CD8-positive, alpha-beta memory T cell (primary cell): ENCODE data around the gene HNF4A. TPM values are rescaled to one million over a fixed set of nuclear protein-coding genes. Genes with fewer than 3 reads are reported as not detected.

Experiments
- CTCF ChIA-PET: fragments of 350-600 bp; sonication (Branson Sonifier 250); formaldehyde crosslinking; loops from one replicate; lab custom pipeline; 2021; ENCODE audit warnings: antibody characterized with exemption; lab: Charles Lee
- POLR2A ChIA-PET: fragments of 350-600 bp; sonication (Branson Sonifier 250); formaldehyde crosslinking; loops from one replicate; lab custom pipeline; 2021; ENCODE audit warnings: antibody characterized with exemption; lab: Charles Lee
- DNase-seq, 5 donors: peaks; one replicate each; pipeline versions ENCODE4 v3.0.0 to v3.0.0-alpha.2; 2020 to 2022; ENCODE audit warnings: mixed read lengths in 1 of 5
- H3K27ac ChIP-seq: one replicate; pipeline ENCODE4 v1.7.0; 2013; ENCODE audit warnings: low read depth, mild to moderate bottlenecking, low read length, moderate library complexity
- H3K27me3 ChIP-seq: 2 replicates; pipeline ENCODE4 v1.7.0; 2013; ENCODE audit warnings: low read length, mild to moderate bottlenecking; ENCODE audit not compliant: insufficient read depth, poor library complexity, severe bottlenecking
- H3K36me3 ChIP-seq: 2 replicates; pipeline ENCODE4 v1.7.0; 2013; ENCODE audit warnings: mild to moderate bottlenecking, low read length, moderate library complexity; ENCODE audit not compliant: insufficient read depth
- H3K4me1 ChIP-seq: 2 replicates; pipeline ENCODE4 v1.7.0; 2013; ENCODE audit warnings: mild to moderate bottlenecking, low read length, moderate library complexity; ENCODE audit not compliant: insufficient read depth
- H3K4me3 ChIP-seq: 2 replicates; pipeline ENCODE4 v1.7.0; 2013; ENCODE audit warnings: mild to moderate bottlenecking, low read length
- H3K9me3 ChIP-seq: 2 replicates; pipeline ENCODE4 v1.7.0; 2013; ENCODE audit warnings: mild to moderate bottlenecking, low read length
- H3K27ac Mint-ChIP-seq, 8 donors: one replicate each; pipeline ENCODE4 v1.8.0; 2020 to 2021; ENCODE audit warnings: mixed read lengths in 8 of 8, mild to moderate bottlenecking in 6 of 8, inconsistent platforms in 3 of 8, moderate library complexity in 3 of 8
- H3K27me3 Mint-ChIP-seq, 2 donors: one replicate each; pipeline ENCODE4 v1.8.0; 2020 to 2021; ENCODE audit warnings: mixed read lengths in 2 of 2, mild to moderate bottlenecking in 1 of 2, moderate library complexity in 1 of 2
- H3K36me3 Mint-ChIP-seq, 3 donors: one replicate each; pipeline ENCODE4 v1.8.0; 2020 to 2021; ENCODE audit warnings: mixed read lengths in 3 of 3, inconsistent platforms in 1 of 3, mild to moderate bottlenecking in 1 of 3
- H3K4me1 Mint-ChIP-seq, 3 donors: one replicate each; pipeline ENCODE4 v1.8.0; 2020 to 2021; ENCODE audit warnings: mixed read lengths in 3 of 3, inconsistent platforms in 1 of 3, mild to moderate bottlenecking in 1 of 3
- H3K4me3 Mint-ChIP-seq, 7 donors: one replicate each; pipeline ENCODE4 v1.8.0; 2020 to 2021; ENCODE audit warnings: mixed read lengths in 7 of 7, mild to moderate bottlenecking in 6 of 7, moderate library complexity in 4 of 7, inconsistent platforms in 2 of 7
- H3K9me3 Mint-ChIP-seq, 5 donors: one replicate each; pipeline ENCODE4 v1.8.0; 2020 to 2022; ENCODE audit warnings: mixed read lengths in 5 of 5, mild to moderate bottlenecking in 3 of 5, moderate library complexity in 2 of 5, inconsistent platforms in 1 of 5
- polyA plus RNA-seq: library from polyadenylated mRNA; unstranded; fragments of 300-500 nt; fragmentation: Illumina TruSeq; gene quantifications from one replicate; pipeline ENCODE4 v1.2.3, GENCODE V29; 2021
- total RNA-seq, 2 experiments: library from RNA; stranded (reverse); gene quantifications; one replicate each; pipeline ENCODE4 v1.2.3, GENCODE V29; 2021

The HNF4A gene
- total and polyA plus RNA-seq, 3 experiments from 2014 or later = not detected

DNA sequence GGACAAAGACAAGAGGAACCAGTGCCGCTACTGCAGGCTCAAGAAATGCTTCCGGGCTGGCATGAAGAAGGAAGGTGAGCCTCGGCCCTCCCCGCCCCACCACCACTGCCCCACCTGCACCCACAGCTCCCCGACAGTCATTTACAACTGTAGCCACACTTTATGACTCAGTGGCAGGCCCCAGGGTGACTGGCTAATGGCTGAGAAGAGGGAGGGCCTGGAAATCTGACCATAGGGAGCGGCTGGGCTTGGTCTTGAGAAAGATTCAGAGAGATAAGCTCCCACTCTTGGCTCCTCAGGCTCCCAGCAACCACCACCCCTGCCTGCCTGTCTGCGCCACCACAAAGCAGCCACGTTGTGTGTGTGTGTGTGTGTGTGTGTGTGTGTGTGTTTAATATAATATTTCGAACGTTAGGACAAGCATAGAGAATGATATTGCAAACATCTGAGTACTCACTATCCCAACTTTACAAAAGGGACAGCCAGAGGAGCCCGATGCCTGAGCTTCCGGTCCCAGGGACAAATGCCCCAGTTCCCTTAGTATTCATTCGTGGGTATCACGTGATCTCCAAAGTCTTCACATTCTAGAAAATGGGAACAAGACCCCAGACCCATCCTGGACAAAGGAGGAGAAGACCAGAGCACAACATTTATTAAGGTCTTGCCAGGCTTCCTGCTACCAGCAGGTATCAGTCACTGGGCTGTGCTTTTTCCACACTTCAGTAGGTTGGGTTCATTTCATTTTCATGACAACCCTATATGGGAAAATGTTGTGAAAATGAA lies 52.1 kb downstream of the HNF4A start:
- Histone ChIP-seq H3K4me3 (no peak overlapping the region), H3K9me3 (no peaks in the 10 kb centered on the region), H3K27ac (no peak overlapping the region), H3K27me3 (no peaks in the 10 kb centered on the region), H3K36me3 (no peaks in the 10 kb centered on the region), H3K4me1 (no peaks in the 10 kb centered on the region)
- no peaks in the 10 kb centered on the region for H3K36me3 Mint-ChIP-seq
- DNase-seq = no peak
- CTCF ChIA-PET = interaction anchor here (0.8 kb wide), 1 partner anchor 202 kb away, joined by 3 read pairs; no protein-coding TSS in a partner anchor
- H3K27ac Mint-ChIP-seq = no peak overlapping the region
- H3K4me3 Mint-ChIP-seq = no peak overlapping the region
- H3K4me1 Mint-ChIP-seq = no peaks in the 10 kb centered on the region
- peaks cover 6 to 13% of the 10 kb centered on the region in 2 donors for H3K27me3 Mint-ChIP-seq
- POLR2A ChIA-PET = interaction anchor here (0.5 kb wide), 1 partner anchor 516 kb away, joined by 5 read pairs; no protein-coding TSS in a partner anchor
- H3K9me3 Mint-ChIP-seq = no peaks in the 10 kb centered on the region

DNA sequence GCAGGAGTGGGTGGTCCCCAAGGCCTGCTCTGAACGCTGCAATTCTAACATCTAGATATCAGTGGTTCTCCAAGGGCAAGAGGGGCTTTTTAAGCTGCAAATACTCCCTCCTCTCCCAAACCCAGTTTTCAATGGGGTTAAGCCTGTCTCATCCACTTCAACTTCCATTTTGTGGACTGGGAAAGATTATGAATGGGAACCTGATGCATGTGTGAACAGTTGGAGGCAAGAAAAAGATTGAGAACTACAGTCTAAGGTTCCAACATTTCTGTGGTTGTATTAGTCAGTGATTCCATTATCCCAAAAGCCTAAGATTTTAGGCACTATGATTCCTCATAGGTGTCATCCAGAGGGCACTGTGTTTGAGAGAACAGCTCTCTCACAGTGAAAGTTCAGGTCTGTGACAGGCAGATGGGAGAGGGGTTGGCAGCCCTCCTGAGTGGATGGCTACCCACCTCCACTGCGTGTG lies 53.7 kb downstream of the HNF4A start:
- Mint-ChIP-seq H3K9me3 (no peaks in the 10 kb centered on the region), H3K27ac (no peak overlapping the region), H3K4me3 (no peak overlapping the region), H3K4me1 (no peaks in the 10 kb centered on the region), H3K27me3 (peaks cover 6 to 18% of the 10 kb centered on the region in 2 donors), H3K36me3 (no peaks in the 10 kb centered on the region)
- ChIA-PET POLR2A (no interaction called here), CTCF (no interaction called here)
- Histone ChIP-seq H3K9me3 (no peaks in the 10 kb centered on the region), H3K4me1 (no peaks in the 10 kb centered on the region), H3K27ac (no peak overlapping the region), H3K4me3 (no peak overlapping the region), H3K27me3 (no peaks in the 10 kb centered on the region), H3K36me3 (no peaks in the 10 kb centered on the region)
- DNase-seq = no peak

DNA sequence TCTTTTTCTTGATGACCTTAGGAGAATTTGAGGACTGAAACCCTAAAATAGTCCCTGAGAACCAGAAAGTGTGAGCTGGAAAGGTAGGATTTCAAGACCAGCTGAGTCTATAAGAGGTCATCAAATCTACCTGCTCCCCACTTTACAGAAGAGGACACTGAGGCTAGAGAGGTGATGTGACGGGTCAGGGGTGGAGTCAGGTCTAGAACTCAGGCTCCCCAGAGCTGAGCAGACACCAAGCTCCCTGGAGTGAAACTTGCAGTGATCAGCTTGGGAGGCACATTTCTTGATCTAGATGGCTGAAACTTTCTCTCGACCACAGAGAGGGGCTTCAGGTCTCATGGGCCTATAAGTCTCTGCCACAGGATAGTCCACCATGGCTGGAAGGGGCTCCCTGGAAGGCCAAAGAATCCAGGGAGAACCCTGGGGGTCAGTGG lies 55.1 kb downstream of the HNF4A start:
- DNase-seq = no peak
- no peaks in the 10 kb centered on the region for H3K9me3 Mint-ChIP-seq
- no peaks in the 10 kb centered on the region for H3K27me3 ChIP-seq
- no peaks in the 10 kb centered on the region for H3K36me3 ChIP-seq
- H3K36me3 Mint-ChIP-seq = no peaks in the 10 kb centered on the region
- no peaks in the 10 kb centered on the region for H3K9me3 ChIP-seq
- H3K4me1 Mint-ChIP-seq = no peaks in the 10 kb centered on the region
- no peak overlapping the region for H3K27ac Mint-ChIP-seq
- ChIA-PET CTCF (no interaction called here), POLR2A (no interaction called here)
- no peaks in the 10 kb centered on the region for H3K4me1 ChIP-seq
- H3K27me3 Mint-ChIP-seq = peaks cover 6 to 28% of the 10 kb centered on the region in 2 donors
- no peak overlapping the region for H3K4me3 ChIP-seq
- no peak overlapping the region for H3K27ac ChIP-seq
- no peak overlapping the region for H3K4me3 Mint-ChIP-seq

DNA sequence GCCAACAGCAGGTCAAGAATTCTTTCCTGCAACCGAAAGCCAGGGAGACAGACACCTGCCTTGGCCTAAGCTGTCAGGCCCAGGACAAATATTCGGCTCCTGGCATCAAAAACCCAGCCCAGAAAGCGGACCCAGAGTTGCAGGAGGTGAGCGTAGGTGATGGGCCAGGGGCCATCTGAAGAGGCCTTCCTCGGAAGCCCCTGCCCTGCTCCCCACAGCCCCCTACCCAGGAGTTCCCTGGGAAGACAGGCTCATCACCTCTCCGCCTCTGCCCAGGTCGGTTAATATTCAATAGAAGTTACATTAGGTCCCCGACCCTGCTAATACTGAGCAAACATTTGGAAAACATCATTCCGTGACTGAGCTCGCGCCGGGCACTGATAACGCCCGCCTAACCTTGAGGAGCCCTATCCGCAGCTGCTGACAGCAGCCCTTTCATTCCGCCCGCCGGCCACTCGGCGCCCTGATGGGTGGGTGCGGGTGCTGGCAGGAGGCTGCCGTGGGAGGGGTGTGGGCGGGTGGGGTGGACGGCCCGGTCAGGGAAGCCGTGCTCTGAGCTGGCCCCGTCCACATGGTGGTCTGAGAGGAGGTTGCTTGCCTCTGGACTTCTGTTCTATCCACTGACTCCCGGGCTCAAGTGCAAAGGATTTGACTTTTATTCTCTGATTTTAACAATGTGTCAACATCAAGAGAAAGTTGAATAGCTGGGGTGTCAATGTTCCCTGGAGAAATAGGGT lies 55.7 kb downstream of the HNF4A start:
- POLR2A ChIA-PET = no interaction called here
- H3K4me3 Mint-ChIP-seq = peak overlapping the region in 1 of 7 donors; percentile 54
- no peaks in the 10 kb centered on the region for H3K36me3 Mint-ChIP-seq
- no peaks in the 10 kb centered on the region for H3K4me1 Mint-ChIP-seq
- no peaks in the 10 kb centered on the region for H3K27me3 ChIP-seq
- no peaks in the 10 kb centered on the region for H3K36me3 ChIP-seq
- no peaks in the 10 kb centered on the region for H3K9me3 ChIP-seq
- H3K27ac ChIP-seq = no peak overlapping the region
- H3K27me3 Mint-ChIP-seq = peaks cover 6 to 32% of the 10 kb centered on the region in 2 donors
- no peak for DNase-seq
- no peaks in the 10 kb centered on the region for H3K9me3 Mint-ChIP-seq
- no peak overlapping the region for H3K4me3 ChIP-seq
- CTCF ChIA-PET = no interaction called here
- no peak overlapping the region for H3K27ac Mint-ChIP-seq
- H3K4me1 ChIP-seq = no peaks in the 10 kb centered on the region

DNA sequence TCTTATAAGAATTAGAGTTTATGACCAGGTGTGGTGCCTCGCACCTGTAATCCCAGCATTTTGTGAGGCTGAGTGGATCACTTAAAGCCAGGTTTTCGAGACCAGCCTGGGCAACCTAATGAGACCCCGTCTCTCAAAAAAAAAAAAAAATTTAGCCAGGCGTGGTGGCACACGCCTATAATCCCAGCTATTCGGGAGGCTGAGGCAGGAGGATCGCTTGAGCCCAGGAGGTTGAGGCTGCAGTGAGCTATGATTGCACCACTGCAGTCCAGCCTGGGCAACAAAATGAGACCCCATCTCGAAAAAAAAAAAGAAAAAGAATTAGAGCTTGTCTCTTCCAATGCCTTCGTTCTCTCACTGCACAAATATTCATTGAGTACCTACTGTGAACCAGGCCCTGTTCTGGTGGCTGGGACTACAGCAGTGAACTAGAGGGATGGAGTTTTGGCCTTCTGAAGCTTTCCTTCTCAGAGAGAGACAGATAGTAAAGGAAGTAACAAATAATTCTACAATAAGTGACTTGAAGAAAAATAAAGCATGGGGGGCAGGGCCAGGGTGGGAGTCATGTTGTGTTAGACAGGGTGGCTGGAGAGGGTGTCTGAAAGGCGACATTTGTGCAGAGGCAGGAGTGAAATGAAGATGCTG lies 56.4 kb downstream of the HNF4A start:
- POLR2A ChIA-PET = no interaction called here
- Mint-ChIP-seq H3K27me3 (peaks cover 6 to 32% of the 10 kb centered on the region in 2 donors), H3K4me3 (no peak overlapping the region), H3K27ac (no peak overlapping the region), H3K36me3 (no peaks in the 10 kb centered on the region), H3K9me3 (no peaks in the 10 kb centered on the region), H3K4me1 (no peaks in the 10 kb centered on the region)
- no peaks in the 10 kb centered on the region for H3K27me3 ChIP-seq
- H3K36me3 ChIP-seq = no peaks in the 10 kb centered on the region
- DNase-seq = no peak
- H3K4me1 ChIP-seq = no peaks in the 10 kb centered on the region
- no peak overlapping the region for H3K4me3 ChIP-seq
- H3K9me3 ChIP-seq = no peaks in the 10 kb centered on the region
- H3K27ac ChIP-seq = no peak overlapping the region
- CTCF ChIA-PET = no interaction called here

DNA sequence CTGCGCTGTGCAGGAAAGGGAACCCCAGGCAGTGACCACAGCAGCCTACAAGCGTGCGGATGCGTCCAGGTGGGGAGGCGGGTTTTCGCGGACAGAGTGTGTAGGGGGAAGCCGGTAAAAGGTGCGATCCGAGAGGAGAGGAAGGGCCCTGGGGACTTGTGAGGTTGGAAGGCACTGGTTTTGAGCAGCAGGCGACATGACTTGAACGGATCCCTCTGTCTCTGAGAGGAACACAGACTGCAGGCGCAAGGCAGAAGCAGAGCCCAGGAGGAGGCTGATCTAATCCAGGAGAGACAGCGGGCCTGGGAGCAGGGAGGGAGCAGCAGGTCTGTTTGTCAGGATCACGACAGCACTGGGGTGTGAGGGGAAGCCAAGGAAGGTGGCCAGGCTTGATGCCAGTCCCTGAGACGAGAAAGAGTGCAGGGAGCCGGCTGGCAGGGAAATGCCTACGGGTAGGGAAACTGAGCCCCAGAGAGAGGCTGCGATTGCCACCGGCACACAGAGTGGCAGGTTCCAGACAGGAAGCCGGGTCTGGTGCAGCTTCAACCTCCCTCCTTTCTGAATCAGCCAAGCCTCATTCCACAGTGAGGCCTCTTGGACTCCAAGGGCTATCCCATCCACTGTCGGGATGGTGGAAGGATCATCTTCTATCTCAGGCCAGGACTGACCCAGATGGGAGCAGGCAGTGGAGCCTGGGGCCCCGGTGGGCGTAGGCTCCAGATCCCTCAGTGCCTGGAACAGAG lies 57.1 kb downstream of the HNF4A start:
- Mint-ChIP-seq H3K36me3 (no peaks in the 10 kb centered on the region), H3K4me3 (no peak overlapping the region), H3K4me1 (no peaks in the 10 kb centered on the region), H3K9me3 (no peaks in the 10 kb centered on the region), H3K27ac (no peak overlapping the region), H3K27me3 (peaks cover 6 to 32% of the 10 kb centered on the region in 2 donors)
- ChIA-PET CTCF (no interaction called here), POLR2A (no interaction called here)
- H3K27me3 ChIP-seq = no peaks in the 10 kb centered on the region
- H3K36me3 ChIP-seq = no peaks in the 10 kb centered on the region
- H3K9me3 ChIP-seq = no peaks in the 10 kb centered on the region
- no peaks in the 10 kb centered on the region for H3K4me1 ChIP-seq
- no peak for DNase-seq
- no peak overlapping the region for H3K4me3 ChIP-seq
- no peak overlapping the region for H3K27ac ChIP-seq

DNA sequence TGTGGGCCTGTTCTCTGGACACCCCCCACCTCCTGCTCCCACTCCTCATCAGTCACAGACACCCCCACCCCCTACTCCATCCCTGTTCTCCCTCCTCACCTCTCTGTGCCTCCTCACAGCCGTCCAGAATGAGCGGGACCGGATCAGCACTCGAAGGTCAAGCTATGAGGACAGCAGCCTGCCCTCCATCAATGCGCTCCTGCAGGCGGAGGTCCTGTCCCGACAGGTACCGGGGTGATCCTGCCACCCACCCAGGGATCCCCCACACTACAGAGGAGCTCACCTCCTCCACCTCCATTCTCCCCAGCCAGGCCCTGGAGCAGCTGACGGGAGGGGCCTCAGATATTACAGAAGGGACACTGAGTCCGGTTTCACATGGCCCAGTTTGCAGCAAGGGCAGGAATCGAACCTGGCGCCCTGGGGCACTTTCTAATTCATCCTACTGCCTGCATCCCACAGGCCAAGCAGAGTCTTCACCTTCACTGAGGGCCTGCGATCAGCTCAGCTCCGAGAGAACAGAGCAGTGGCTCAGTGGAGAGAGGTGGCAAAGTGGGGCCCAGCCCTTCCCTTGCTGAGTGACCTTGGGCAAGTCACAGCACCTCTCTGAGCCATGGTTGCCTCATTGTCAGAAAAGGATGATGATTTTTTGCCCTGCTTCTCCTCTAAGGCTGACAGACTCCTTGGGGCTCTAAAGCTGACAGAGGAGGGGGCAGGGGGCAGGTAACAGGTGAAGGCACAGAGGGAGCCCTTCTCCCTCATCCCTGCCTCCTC lies 58.3 kb downstream of the HNF4A start:
- DNase-seq = no peak
- Histone ChIP-seq H3K4me1 (no peaks in the 10 kb centered on the region), H3K36me3 (no peaks in the 10 kb centered on the region), H3K27ac (no peak overlapping the region), H3K27me3 (no peaks in the 10 kb centered on the region), H3K9me3 (no peaks in the 10 kb centered on the region), H3K4me3 (no peak overlapping the region)
- H3K4me3 Mint-ChIP-seq = no peak overlapping the region
- no peaks in the 10 kb centered on the region for H3K4me1 Mint-ChIP-seq
- no peak overlapping the region for H3K27ac Mint-ChIP-seq
- ChIA-PET POLR2A (no interaction called here), CTCF (no interaction called here)
- no peaks in the 10 kb centered on the region for H3K9me3 Mint-ChIP-seq
- no peaks in the 10 kb centered on the region for H3K36me3 Mint-ChIP-seq
- peaks cover 6 to 32% of the 10 kb centered on the region in 2 donors for H3K27me3 Mint-ChIP-seq
